AG08395 (cell line): ENCODE measurements around the gene CTNNA2.

Source experiments
- DNase-seq: peaks from one replicate; pipeline ENCODE4 v3.0.0; 2012; ENCODE audit warnings: mixed read lengths, low spot score

The CTNNA2 gene

GRCh38 chr2:79789811-79790210 lies 277.0 kb downstream of the CTNNA2 start:
- DNase-seq: no peak

DNA sequence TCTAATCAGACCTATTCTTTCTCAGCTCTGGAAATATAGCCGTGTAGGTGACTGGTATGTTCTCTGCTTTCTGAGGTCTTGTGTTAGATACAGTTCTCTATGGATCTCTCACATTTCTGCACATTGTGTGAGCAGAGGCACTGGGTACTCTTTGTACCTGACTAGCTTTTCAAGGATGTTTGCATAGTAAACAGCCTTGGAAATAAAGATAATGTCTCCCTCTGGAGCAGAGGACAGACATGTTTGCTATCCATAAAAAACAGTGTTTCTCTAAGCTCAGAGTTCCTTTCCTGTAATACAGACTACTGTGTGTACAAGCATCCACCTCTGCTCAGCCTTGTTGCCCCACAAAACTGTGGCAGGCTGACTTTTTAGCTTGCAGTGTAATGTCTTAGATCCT lies 279.2 kb downstream of the CTNNA2 start:
- DNase-seq: no peak

DNA sequence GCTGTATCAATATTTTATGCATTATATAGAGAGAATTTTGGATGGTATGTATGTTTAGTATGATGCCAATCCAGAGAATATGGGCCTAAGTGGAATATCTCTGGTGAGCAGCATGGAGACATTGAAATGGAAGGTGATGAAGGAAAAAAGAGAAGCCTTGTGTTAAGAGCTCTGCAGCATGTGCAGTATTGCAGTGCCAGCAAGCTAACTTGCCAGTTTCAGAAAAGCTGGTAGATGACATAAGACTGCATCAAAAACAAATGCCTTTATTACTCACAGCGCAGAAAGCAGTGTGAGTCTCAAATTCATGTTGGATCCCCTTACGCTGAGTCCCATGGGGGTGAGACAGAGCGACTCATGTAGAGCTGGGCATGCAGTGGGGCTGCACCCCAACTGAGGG lies 280.2 kb downstream of the CTNNA2 start:
- DNase-seq: no peak

DNA sequence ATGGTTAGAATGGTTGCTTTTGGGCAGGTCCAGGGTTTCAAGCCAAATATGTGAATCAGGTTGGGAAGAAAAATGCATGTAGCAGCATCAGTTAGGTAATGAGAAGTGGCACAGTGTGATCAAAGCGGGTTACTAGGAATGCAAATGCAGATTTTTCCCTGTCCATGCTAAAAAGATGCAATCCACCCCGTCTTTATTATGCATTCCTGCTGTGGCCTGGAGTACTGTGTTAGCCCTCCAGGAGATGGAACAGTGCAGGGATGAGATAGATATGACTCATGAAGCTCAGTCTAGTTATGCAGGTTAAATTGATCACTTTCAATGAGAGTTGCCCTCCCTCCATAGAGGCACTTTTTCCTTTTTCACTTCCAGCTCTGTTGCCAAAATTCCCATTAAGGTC lies 283.8 kb downstream of the CTNNA2 start:
- no peak for DNase-seq

DNA sequence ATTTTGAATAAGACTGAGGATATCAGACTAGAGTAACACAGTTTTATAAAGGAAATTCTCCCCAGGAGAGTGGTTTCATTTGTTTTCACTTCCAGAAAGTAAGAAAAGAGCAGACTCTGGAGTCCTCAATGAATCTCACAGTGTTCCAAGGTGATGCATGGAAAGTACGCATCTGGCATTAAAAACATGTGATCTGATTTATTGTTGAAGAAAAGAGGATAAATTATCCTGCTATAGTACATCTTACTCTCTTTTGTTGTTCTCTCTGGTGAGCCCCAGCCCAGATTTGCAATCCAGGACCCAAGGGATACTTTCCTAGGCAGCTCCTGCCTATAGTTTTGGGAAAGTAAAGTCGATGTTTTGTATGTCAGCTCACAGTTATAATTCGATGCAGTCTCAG lies 285.9 kb downstream of the CTNNA2 start:
- DNase-seq: no peak

DNA sequence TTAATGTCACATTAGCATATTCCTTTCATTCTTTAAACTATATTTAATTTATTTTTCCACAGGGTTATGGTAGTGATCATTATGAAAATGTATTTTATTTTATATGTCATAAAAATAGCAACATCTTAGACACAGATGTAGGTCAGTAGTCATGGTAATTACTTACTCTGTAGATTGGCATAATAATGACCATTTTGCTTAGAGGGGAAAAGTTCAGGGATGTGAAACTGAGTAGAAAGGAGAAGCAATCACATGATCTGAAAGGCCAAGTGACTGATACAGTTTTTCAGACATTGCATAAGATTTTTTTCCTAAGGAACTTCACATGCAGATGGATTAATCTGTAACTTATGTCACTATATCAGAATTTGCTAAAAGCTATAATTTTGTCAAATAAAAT lies 286.9 kb downstream of the CTNNA2 start:
- no peak for DNase-seq

DNA sequence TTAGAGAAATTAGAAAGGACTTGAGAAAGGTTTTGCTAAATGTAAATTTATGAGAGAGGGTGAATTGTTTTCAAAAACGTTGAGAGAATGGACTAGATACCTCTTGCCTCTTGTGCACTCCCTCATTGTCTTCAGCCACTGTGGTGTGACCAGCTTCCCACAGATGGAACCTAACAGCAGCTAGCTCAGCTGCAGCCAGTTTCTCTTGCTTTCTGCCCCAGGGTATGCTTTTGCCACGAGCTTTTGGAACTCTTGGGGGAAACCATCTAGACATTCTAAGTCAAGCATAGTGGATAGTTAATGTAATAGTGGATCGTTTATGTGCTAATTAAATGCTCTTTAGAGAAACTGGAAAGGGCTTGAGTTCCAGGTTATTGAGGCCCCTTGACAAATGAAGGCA lies 288.2 kb downstream of the CTNNA2 start:
- no peak for DNase-seq

DNA sequence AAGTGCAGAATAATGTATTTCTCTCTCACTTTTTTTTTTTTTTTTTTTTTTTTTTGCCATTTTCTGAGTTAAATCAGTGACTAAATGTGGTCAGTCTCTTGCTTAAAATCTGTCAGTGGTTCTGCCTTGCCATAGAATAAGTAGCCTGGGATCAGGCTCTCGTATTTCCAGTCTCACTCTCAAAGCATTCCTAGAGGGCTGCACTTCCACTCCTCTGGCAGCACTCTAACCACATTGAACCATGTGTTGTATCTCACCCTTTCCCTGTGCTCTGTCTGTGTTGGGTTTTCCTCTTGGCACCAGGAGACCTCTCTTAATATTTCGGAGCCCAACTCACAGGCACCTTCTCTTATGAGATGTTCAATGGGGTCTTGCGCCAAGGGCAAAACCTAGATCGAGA lies 304.4 kb downstream of the CTNNA2 start:
- DNase-seq: no peak

- DNase-seq: no peak
These were observed 307.4 kb downstream of the CTNNA2 start for GRCh38 chr2:79820281-79820680.

DNA sequence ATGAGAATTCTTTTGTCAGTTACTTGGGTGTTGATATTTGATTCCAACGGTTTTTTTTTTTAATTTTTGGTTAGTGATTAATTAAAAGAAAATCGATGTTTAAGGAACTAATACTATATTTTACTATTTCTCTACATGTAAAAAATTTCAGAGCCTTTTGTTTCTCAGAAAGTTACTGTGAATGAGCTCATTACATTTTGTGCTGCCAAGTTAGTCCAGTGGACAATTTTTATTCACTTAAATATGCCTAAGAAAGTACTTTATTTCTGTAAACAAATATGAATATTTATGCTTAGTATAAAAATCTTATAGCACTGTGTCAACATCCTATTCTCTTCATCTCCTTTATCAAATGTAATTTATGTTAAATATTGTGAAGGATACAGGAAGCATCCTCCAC lies 309.3 kb downstream of the CTNNA2 start:
- DNase-seq: no peak

GRCh38 chr2:79824086-79824786 lies 311.4 kb downstream of the CTNNA2 start:
- no peak for DNase-seq

DNA sequence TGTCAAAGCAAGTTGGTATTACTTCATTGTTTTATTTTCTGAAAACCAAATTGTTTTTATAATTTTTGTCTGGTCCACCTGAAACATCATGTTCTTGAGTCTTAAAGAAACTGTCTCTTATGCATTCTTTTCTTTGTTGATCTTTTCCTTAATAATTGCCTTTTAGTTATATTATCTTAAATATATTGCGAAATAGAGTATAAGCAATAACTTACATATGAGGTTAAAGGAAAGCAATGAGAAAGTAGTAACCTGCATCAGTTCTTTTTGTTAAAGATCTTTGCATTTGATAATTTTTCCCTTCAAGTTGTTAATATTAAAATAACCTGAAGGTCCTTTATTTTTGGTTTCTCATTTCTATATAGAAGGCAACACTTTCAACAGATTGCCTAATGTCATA lies 315.0 kb downstream of the CTNNA2 start:
- no peak for DNase-seq

DNA sequence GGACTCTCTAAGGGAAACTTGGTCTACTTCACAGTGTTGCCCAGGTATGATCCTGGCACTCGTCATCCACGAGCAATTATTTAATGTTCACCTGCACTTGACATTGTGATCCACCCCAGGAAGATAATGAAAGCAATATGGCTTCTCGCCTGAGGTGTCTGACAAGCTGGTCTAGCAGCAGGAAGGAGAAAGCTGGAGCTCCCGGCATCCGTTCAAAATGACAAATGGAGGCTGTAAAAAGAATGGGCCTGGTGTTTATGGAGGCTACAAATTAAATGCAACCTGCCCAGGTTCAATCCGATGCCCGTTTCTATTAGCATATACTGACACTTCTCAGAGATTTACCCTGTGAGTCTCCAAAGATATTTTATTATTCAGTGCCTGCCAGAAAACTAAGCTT lies 317.6 kb downstream of the CTNNA2 start:
- DNase-seq: no peak

DNA sequence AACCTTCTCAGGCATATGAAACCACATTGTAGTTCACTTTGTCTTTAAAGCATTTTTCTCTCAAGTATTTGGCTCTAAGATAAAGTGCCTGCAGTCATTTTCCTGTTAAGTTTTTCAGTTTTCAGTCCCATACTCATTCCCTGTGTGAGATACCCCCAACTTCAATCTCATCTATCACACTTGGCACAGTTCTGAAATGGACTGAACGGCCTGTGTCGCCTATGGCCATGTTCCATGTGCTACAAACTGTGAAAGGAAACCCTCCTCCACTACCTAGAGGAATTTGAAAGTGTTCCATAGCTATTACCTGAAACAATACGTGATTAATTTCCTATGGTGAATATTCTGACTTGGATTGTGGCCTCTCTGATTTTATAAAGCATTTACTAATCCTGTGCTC lies 319.1 kb downstream of the CTNNA2 start:
- no peak for DNase-seq

GRCh38 chr2:79832511-79833234 lies 319.8 kb downstream of the CTNNA2 start:
- DNase-seq: no peak

- DNase-seq: no peak
These were observed 320.5 kb downstream of the CTNNA2 start for GRCh38 chr2:79833235-79833878.

GRCh38 chr2:79835911-79836310 lies 323.1 kb downstream of the CTNNA2 start:
- DNase-seq: no peak

DNA sequence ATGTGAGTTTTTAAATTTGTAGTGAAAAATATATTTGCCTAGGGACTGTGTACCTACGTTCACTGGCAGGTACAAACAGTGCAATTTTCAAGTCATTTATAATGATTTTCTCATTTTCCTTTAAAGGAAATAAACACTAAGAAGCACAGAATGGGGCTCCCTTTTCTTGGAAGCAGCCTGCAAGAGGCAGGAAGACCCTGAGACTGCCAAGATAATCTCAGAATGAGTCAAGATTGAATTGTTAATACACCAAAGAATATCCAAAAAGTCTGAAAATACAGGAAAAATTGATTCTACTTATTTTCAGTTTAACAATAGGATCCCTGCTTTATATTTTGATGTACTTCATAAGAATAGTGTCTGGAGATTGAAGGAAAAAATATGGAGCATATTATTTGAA lies 331.2 kb downstream of the CTNNA2 start:
- no peak for DNase-seq

DNA sequence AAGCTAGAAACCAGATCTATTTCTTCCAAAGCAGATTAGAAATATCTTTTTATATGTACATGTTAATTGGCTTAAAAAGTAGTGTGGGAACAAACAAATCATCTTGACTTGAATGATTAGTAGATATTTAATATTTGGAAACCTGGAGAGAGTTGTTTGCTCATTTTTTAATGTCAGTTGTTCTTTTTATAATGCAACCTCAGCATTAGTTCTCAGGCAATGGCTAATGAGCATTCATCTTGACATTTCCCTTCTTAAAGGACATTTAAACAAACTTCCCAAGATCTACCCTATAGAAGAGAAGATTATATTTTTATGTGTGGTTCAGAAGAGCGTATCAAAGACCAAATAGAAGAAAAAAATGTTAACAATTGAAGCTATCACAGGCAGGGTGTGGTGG lies 334.0 kb downstream of the CTNNA2 start:
- no peak for DNase-seq

DNA sequence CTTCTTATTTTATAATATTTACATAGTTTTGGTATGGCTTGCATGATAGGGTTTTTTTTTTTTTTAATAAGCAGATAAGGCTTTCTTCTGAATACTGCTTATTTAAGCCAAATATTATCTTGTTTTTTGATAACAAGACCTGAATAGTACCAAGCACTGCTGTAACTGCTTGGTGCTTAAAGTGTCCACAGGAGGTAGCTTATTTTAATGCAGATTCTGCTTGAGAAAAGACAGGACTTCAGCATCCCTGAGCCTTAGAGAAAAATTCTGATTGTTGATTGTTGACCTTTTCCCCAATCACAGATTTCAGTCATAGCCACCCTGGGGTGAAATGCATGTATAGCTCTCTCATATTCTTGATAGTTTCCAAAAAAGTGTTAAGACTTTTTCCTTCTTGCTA lies 336.4 kb downstream of the CTNNA2 start:
- no peak for DNase-seq

DNA sequence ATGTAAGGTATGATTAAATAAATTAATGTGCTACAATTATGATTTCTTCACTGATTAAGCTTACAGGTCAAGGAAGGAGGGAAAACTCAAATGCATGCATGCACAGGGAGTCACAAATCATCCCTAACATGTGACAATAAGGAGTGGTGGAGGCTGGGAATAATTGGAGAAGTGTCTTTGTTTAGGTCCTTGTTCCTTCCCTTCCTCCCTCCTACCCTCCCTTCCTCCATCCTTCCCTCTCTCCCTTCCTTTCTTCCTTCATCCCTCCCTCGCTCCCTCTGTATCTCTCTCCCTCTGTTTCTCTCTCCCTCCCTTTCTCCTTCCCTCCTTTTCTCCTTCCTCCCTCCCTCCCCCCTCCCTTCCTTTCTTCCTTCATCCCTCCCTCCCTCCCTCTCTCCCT lies 337.1 kb downstream of the CTNNA2 start:
- DNase-seq: no peak

GRCh38 chr2:79850912-79851311 lies 338.1 kb downstream of the CTNNA2 start:
- no peak for DNase-seq

DNA sequence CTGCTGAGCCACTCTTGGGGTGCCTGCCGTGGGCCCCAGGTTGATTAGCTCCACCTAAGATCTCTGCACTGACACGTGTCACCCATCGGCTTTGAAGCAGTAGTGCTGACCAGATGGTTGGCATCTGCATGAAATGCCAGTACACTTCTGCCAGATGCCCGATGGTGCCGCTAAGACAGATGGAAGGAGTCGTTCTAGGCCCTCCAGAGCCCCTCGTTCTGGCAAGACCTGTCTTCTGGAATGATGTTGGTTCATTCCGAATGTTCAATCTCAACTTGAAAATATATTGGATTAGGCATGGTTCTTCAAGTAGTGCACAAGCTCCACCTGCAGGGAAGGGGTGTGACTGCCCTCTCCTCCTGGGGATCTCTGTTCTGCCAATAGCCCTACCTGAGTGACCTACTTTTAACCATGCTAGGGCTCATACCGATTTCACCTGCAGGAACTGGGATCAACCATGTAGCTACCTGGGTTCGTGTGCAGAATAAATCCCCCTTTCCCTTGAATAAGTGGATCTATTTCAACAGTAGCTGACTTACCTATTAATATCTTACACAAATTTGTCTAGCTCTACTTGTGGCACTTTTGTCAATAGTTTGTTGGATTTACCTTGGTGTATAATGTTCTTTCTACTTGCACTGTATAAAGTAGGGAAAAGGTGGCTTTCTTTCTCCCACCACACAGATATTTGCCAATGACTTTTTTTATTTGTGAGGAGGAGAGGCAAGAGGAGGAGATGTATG lies 342.6 kb downstream of the CTNNA2 start:
- DNase-seq: no peak
